H54 (cell line): ENCODE results near the gene MCUR1.
"Not testable (repeated sequence)": the region's sequence is repeated elsewhere in the genome, so short reads cannot be mapped to it uniquely, and the experiment has no call there.

Experiments
- DNase-seq: peaks from one replicate; pipeline ENCODE4 v3.0.0; 2011; ENCODE audit warnings: low spot score, mixed read lengths; ENCODE audit not compliant: insufficient read length
- FAIRE-seq: peaks from 3 replicates; lab custom pipeline; 2011; peaks lifted over from hg19 to GRCh38; lab: Jason Lieb, UNC
- POLR2A ChIP-seq: IDR thresholded peaks from 2 replicates; pipeline ENCODE4 v1.6.1; 2011; ENCODE audit warnings: low read depth, mild to moderate bottlenecking, low read length

The MCUR1 gene

DNA sequence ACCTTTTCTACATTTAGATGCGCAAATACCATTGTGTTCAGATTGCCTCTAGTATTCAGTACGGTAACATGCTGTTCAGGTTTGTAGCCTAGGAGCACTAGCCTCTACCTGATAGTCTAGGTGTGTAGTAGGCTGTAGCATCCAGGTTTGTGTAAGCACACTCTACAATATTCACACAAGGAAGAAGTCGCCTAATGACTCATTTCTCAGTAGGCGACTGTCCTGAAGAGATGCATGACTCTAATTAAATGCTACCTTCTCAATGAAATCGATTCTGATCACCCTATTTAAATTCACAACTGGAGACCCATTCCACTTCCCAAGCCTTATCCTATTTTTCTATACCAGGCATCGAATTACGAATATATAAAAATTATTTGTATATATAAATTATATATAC lies 1.3 kb downstream of the MCUR1 start:
- FAIRE-seq (peak; percentile 61), DNase-seq (no peak)
- TF ChIP-seq POLR2A: no peak

GRCh38 chr6:13812359-13812642 lies 2.1 kb downstream of the MCUR1 start:
- FAIRE-seq: no peak
- no peak for TF ChIP-seq POLR2A
- no peak for DNase-seq

- FAIRE-seq (no peak), DNase-seq (no peak)
- TF ChIP-seq POLR2A: no peak
These were observed 2.6 kb downstream of the MCUR1 start for GRCh38 chr6:13811627-13812358.

- no peak for TF ChIP-seq POLR2A
- DNase-seq (no peak), FAIRE-seq (no peak)
These were observed 3.5 kb downstream of the MCUR1 start for GRCh38 chr6:13810688-13811446.

GRCh38 chr6:13808801-13809200 lies 5.6 kb downstream of the MCUR1 start:
- TF ChIP-seq POLR2A: no peak
- DNase-seq: no peak
- no peak for FAIRE-seq

DNA sequence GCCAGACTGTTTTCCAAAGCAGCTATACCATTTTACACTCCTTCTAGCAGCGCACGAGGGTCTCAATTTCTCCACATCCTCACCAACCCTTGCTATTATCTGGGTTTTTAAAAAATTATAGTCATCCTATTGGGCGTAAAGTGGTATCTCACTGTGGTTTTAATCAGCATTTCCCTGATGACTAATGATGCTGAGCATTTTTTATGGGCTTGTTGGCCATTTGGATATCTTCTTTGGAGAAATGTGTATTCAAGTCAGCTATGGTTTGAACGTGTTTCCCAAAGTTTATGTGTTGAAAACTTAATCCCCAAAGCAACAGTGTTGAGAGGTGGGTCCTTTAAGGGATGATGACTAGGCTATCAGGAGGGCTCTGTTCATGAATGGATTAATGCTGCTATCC lies 6.7 kb downstream of the MCUR1 start:
- no peak for DNase-seq
- FAIRE-seq: no peak
- no peak for TF ChIP-seq POLR2A

DNA sequence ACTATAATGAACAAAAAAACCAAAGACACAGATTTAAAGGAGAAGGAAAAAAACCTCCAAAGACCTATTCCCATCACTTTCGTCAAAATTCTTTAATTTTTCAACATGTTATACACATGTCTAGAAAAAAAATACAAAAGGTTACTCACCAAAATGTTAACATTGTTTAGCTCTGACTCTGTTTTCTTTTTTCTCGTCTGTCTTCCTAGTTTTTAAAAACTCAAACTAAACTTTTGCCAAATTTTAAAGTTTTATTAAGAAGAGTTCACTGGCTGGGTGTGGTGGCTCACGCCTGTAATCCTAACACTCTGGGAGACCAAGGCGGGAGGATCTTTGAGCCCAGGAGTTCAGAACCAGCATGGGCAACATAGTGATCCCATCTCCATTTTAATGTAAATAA lies 10.8 kb downstream of the MCUR1 start:
- FAIRE-seq: no peak
- no peak for DNase-seq
- no peak for TF ChIP-seq POLR2A

DNA sequence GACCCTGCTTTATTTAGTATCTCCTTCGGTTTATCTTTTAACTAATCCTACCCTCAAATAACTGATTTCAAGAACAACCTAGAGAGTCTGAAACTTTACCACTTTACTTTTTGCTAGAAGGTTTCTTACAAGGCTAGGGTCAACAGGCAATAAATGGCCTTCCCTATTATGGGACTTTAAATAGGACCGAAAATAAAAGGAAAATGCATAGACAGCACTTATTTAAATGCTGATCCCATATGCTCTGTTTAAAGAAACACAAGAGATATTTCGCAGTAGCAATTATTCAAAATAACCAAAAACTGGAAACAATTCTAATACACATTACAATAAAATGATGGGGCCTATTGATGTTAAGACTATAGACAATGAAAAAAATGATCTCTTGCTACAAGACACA lies 13.7 kb downstream of the MCUR1 start:
- no peak for FAIRE-seq
- no peak for TF ChIP-seq POLR2A
- DNase-seq: no peak

DNA sequence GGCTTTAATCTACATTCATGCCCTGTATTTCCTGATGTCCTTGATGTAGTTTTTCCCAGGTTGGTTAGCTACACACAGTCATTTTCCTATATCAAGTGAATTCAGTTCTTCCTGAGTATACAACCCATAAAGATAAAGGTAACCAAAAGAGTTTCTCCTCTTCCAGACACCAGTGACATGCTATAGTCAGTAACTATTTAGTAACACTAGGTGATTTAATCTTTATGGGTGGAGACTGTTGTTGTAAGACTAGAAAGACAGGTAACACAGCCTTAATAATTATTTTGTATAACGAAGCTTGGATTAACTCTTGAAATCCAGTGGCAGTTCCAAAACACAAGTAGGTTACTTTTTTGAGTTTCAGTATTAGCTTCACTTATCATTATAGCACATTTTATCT lies 17.6 kb downstream of the MCUR1 start:
- FAIRE-seq (no peak), DNase-seq (no peak)
- no peak for TF ChIP-seq POLR2A

DNA sequence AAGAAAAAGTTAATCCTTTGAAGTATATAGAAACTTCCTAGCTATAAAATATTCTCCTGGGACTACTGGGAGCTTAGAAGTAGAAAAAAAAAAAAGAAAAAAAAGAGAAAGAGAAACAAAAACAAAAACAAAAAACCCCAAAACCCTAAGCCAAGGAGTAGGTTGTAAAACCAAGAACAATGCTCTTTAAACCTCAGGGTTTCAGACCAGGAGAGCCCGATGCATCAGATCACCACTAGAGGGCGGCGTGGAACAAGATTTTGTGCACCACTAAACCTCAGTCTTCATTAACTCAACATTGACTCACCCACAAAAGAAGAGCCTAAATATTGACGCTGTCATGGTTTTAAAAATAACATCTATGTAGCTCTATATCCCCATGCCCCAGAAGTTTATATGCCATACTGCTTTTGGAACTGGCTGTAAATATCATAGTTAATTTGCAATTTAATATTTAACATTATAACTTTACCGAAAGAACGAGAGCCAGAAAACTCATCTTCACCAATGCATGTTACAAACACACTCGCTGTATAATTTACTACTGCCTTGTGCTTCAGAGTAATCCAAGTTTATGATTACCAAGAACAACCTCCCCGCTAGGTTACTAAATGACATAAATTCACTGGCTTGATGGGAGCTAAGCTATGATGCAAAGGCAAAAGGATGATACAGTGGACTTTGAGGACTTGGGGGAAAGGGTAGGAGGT lies 19.2 kb downstream of the MCUR1 start:
- peak; percentile 65 for DNase-seq
- TF ChIP-seq POLR2A: no peak
- peak; percentile 97 for FAIRE-seq

DNA sequence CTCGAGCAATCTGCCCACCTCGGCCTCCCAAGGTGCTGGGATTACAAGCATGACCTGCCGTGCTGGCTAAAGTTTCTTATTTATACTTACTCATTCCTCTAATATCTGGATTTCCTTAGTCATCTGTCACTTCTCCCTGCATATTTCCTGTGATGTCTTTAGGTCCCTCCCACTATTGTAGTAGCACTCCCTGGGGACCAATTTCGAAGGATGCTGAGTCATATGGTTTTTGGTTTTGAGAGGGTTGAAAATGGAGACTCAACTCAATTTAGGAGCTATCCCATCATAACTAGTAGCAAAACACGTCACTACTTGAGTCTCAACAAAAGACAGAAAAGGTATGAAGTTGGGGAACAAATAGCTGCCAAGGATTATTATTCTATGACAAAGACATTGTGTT lies 20.2 kb downstream of the MCUR1 start:
- TF ChIP-seq POLR2A: no peak
- peak; percentile 86 for FAIRE-seq
- peak; percentile 49 for DNase-seq

DNA sequence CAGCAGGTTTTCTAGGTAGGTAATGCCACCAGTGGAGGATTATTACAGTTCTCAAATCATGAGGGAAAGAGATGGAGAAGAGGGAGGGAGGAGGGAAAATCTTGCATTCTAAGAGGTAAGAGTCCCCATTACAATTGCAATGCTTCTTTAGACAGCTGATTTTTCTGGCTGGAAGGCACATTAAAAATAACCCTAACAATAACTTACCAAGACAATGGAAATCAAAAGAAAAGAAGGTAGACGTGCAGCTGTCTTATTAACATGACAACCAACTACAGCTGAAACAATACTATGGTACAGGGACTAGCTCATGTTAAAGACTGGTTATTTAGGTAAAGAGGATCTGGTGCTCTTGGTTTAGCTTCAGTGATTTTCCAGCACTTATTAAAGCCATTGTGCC lies 24.6 kb downstream of the MCUR1 start:
- DNase-seq (no peak), FAIRE-seq (no peak)
- no peak for TF ChIP-seq POLR2A

- TF ChIP-seq POLR2A: no peak
- FAIRE-seq (no peak), DNase-seq (no peak)
These were observed 25.5 kb downstream of the MCUR1 start for GRCh38 chr6:13788820-13789219.

DNA sequence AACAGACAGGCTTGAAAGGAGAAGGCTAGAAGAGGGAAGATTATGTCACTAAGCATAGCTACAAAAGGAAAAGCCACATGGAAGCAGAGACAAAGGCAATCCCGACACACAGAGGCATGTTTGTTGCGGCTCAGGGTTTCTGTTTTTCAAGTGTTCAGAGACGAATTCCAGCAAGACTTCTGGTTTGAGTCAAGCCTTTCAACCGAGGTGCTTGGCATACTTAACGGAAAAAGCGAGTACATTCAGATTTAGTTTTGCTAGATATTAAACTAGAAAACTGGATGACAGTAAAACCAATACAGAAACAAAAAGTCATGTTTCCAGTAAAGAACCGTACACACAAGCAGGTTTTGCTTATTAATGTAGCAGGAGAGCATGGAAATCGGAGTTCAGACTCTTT lies 27.2 kb downstream of the MCUR1 start:
- no peak for TF ChIP-seq POLR2A
- FAIRE-seq (no peak), DNase-seq (no peak)

DNA sequence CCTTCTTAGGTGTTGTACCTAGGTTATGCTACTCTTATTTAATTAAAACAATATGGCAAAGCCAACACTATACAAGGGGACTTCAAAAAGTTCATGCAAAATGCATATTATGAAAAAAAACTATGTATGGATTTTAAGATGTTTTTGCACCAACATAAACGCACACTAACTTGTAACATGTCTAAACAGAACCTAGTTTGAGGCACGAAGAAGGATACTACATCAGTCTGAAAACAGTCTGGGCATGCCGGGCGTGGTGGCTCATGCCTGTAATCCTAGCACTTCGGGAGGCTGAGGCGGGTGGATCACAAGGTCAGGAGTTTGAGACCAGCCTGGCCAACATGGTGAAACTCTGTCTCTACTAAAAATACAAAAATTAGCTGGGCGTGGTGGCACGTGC lies 34.2 kb downstream of the MCUR1 start:
- FAIRE-seq, DNase-seq: not testable (repeated sequence)
